ENCODE data around the gene KDM1A.

KDM1A gene

GRCh38 chr1:23111600-23112535 is 92.6 kb downstream of the KDM1A start:
- Histone ChIP-seq H3K9me2 (replicated peaks; ENCODE audit: insufficient read depth, low read length) (no peaks in the 10 kb centered on the region), H3K9me3 (replicated peaks; ENCODE audit: insufficient read depth, low read length) (no peaks in the 10 kb centered on the region), H3K4me3 (ENCODE audit: low read length) (no peak overlapping the region), H4K20me1 (ENCODE audit: insufficient read depth, low read length) (no peaks in the 10 kb centered on the region), H3K36me3 (replicated peaks; ENCODE audit: insufficient read depth, low read length) (no peaks in the 10 kb centered on the region), H3K27ac (ENCODE audit: low read length) (no peak overlapping the region), H3F3A (ENCODE audit: insufficient read depth, low read length) (no peaks in the 10 kb centered on the region), H3K9ac (ENCODE audit: low read length) (no peak overlapping the region), H2AFZ (ENCODE audit: low read length) (no peak overlapping the region), H3K4me1 (ENCODE audit: low read length) (no peaks in the 10 kb centered on the region), H3K27me3 (replicated peaks; ENCODE audit: insufficient read depth, low read length) (no peaks in the 10 kb centered on the region), H3K79me2 (ENCODE audit: low read length) (no peaks in the 10 kb centered on the region), H3K4me2 (ENCODE audit: low read depth, low read length) (no peak overlapping the region)
- DNase-seq: no peak
- no peak for TF ChIP-seq EZH2 (optimal IDR thresholded peaks at IDR 0.05; ENCODE audit: low read depth, low read length)
- TF ChIP-seq, protein P1, sequence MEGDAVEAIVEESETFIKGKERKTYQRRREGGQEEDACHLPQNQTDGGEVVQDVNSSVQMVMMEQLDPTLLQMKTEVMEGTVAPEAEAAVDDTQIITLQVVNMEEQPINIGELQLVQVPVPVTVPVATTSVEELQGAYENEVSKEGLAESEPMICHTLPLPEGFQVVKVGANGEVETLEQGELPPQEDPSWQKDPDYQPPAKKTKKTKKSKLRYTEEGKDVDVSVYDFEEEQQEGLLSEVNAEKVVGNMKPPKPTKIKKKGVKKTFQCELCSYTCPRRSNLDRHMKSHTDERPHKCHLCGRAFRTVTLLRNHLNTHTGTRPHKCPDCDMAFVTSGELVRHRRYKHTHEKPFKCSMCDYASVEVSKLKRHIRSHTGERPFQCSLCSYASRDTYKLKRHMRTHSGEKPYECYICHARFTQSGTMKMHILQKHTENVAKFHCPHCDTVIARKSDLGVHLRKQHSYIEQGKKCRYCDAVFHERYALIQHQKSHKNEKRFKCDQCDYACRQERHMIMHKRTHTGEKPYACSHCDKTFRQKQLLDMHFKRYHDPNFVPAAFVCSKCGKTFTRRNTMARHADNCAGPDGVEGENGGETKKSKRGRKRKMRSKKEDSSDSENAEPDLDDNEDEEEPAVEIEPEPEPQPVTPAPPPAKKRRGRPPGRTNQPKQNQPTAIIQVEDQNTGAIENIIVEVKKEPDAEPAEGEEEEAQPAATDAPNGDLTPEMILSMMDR (IDR thresholded peaks at IDR 0.05; ENCODE audit: low read length): no peak
- TF ChIP-seq EZH2phosphoT487 (IDR thresholded peaks at IDR 0.05; ENCODE audit: low read length): no peak

DNA sequence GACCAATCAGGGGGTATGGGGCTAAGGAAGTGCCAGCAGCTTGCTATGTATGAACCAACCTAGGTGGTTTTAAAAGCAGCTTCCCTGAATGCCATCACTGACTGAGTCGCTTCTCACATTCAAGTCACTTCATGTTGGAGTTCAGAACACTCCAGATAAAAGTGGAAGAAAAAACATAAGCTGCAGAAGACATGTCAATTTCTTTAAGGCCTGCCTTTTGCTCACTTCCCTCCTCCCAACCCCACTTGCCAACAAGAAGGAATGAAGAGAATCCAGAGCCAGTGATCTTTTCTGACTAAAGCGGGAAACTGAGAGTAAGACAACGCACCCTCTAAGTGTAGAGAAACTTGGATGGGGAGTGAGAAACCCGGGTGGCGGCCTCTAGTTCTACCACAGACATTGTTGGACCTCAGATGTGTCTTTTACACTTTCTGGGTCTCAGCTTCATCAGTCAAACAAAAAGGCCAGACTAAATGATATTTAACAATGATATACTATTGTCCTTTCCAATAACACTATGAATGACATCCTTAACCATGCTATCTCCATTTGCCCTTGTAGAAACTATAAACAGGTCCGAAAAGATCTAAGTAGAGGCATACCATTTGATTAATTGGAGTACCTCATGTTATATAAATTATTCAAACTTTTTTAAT is 95.3 kb downstream of the KDM1A start:
- no peak overlapping the region for H2AFZ ChIP-seq (ENCODE audit: low read length)
- DNase-seq: no peak
- H3K4me3 ChIP-seq (ENCODE audit: low read length): no peak overlapping the region
- peaks cover 2% of the 10 kb centered on the region for H3K4me1 ChIP-seq (ENCODE audit: low read length)
- no peaks in the 10 kb centered on the region for H3K36me3 ChIP-seq (replicated peaks; ENCODE audit: insufficient read depth, low read length)
- no peaks in the 10 kb centered on the region for H3K9me2 ChIP-seq (replicated peaks; ENCODE audit: insufficient read depth, low read length)
- no peaks in the 10 kb centered on the region for H3K27me3 ChIP-seq (replicated peaks; ENCODE audit: insufficient read depth, low read length)
- no peaks in the 10 kb centered on the region for H3F3A ChIP-seq (ENCODE audit: insufficient read depth, low read length)
- TF ChIP-seq EZH2phosphoT487 (IDR thresholded peaks at IDR 0.05; ENCODE audit: low read length): no peak
- TF ChIP-seq, protein P1 (IDR thresholded peaks at IDR 0.05; ENCODE audit: low read length): no peak
- TF ChIP-seq EZH2 (optimal IDR thresholded peaks at IDR 0.05; ENCODE audit: low read depth, low read length): no peak
- H3K4me2 ChIP-seq (ENCODE audit: low read depth, low read length): no peak overlapping the region
- no peaks in the 10 kb centered on the region for H3K9me3 ChIP-seq (replicated peaks; ENCODE audit: insufficient read depth, low read length)
- no peak overlapping the region for H3K9ac ChIP-seq (ENCODE audit: low read length)
- no peaks in the 10 kb centered on the region for H4K20me1 ChIP-seq (ENCODE audit: insufficient read depth, low read length)
- H3K27ac ChIP-seq (ENCODE audit: low read length): no peak overlapping the region
- no peaks in the 10 kb centered on the region for H3K79me2 ChIP-seq (ENCODE audit: low read length)

DNA sequence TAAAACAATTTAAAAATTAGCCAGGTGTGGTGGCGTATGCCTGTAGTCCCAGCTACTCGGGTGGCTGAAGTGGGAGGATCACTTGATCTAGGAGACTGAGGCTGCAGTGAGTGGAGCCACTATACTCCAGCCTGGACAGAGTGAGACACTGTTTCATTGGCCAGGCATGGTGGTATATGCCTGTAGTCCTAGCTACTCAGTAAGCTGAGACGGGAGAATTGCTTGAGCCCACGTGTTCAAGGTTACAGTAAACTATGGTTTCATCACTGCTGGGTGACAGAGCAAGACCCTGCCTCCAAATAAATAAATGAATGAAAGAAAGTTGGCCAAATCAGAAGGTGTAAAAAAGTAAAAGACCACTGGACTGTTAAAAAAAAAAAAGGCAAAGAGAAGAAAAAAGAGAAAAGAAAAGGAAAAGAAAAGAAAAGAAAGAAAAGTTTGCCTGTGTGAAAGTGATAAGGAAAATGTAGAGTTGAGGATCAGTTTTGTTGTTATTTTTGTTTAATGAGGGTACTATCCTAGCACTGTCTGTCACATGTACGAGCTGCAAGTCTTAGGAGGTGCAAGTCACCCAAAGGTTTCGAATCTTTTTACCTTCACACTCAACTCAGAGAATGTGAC is 97.1 kb downstream of the KDM1A start:
- Histone ChIP-seq H2AFZ (ENCODE audit: low read length) (no peak overlapping the region), H3K27ac (ENCODE audit: low read length) (no peak overlapping the region), H3K36me3 (replicated peaks; ENCODE audit: insufficient read depth, low read length) (no peaks in the 10 kb centered on the region), H3F3A (ENCODE audit: insufficient read depth, low read length) (no peaks in the 10 kb centered on the region), H3K4me2 (ENCODE audit: low read depth, low read length) (no peak overlapping the region), H3K27me3 (replicated peaks; ENCODE audit: insufficient read depth, low read length) (no peaks in the 10 kb centered on the region), H3K4me3 (ENCODE audit: low read length) (no peak overlapping the region), H3K9ac (ENCODE audit: low read length) (no peak overlapping the region), H4K20me1 (ENCODE audit: insufficient read depth, low read length) (no peaks in the 10 kb centered on the region), H3K79me2 (ENCODE audit: low read length) (no peaks in the 10 kb centered on the region), H3K9me3 (replicated peaks; ENCODE audit: insufficient read depth, low read length) (no peaks in the 10 kb centered on the region), H3K9me2 (replicated peaks; ENCODE audit: insufficient read depth, low read length) (no peaks in the 10 kb centered on the region), H3K4me1 (ENCODE audit: low read length) (peaks cover 6% of the 10 kb centered on the region)
- DNase-seq: no peak
- TF ChIP-seq EZH2phosphoT487 (IDR thresholded peaks at IDR 0.05; ENCODE audit: low read length) (no peak), EZH2 (optimal IDR thresholded peaks at IDR 0.05; ENCODE audit: low read depth, low read length) (no peak)
- TF ChIP-seq, protein P1 (IDR thresholded peaks at IDR 0.05; ENCODE audit: low read length): no peak

Measured in MM.1S (cell line).